WTC11 (cell line): Measurements from ENCODE around the gene JAZF1.

Experiments used
- JUN ChIP-seq: sonication (generic); formaldehyde crosslinking; IDR thresholded peaks from 2 replicates; pipeline ENCODE4 v1.8.0; 2023; ENCODE audit warnings: mild to moderate bottlenecking, missing genetic modification reagents
- SMAD4 ChIP-seq: sonication (generic); formaldehyde crosslinking; IDR thresholded peaks from 2 replicates; pipeline ENCODE4 v1.8.0; 2022; ENCODE audit warnings: mild to moderate bottlenecking, missing genetic modification reagents
- SP1 ChIP-seq: sonication (generic); formaldehyde crosslinking; conservative IDR thresholded peaks from 2 replicates; pipeline ENCODE4 v1.8.1; 2022; ENCODE audit warnings: missing genetic modification reagents
- TF ChIP-seq, protein P1 (sequence below): sonication (generic); formaldehyde crosslinking; IDR thresholded peaks from 2 replicates; pipeline ENCODE4 v1.8.1; 2023; ENCODE audit warnings: mild to moderate bottlenecking, moderate library complexity, missing genetic modification reagents
- TF ChIP-seq, protein P2 (sequence below): fragments of 200-600 bp; IDR thresholded peaks from 2 replicates; pipeline ENCODE4 v1.8.0; 2022; ENCODE audit warnings: antibody characterized with exemption
- TF ChIP-seq, protein P3 (sequence below): sonication (generic); formaldehyde crosslinking; IDR thresholded peaks from 2 replicates; pipeline ENCODE4 v1.8.0; 2022; ENCODE audit warnings: mild to moderate bottlenecking, missing genetic modification reagents
- TF ChIP-seq, protein P4 (sequence below): sonication (generic); formaldehyde crosslinking; IDR thresholded peaks from 2 replicates; pipeline ENCODE4 v1.8.1; 2023; ENCODE audit warnings: mild to moderate bottlenecking, missing genetic modification reagents, moderate library complexity
- TF ChIP-seq, protein P5 (sequence below): sonication (generic); formaldehyde crosslinking; conservative IDR thresholded peaks from 2 replicates; pipeline ENCODE4 v1.8.1; 2022; ENCODE audit warnings: mild to moderate bottlenecking, missing genetic modification reagents
- TF ChIP-seq, protein P6 (sequence below): sonication (generic); formaldehyde crosslinking; IDR thresholded peaks from 2 replicates; pipeline ENCODE4 v1.8.0; 2022; ENCODE audit warnings: missing genetic modification reagents

DNA sequence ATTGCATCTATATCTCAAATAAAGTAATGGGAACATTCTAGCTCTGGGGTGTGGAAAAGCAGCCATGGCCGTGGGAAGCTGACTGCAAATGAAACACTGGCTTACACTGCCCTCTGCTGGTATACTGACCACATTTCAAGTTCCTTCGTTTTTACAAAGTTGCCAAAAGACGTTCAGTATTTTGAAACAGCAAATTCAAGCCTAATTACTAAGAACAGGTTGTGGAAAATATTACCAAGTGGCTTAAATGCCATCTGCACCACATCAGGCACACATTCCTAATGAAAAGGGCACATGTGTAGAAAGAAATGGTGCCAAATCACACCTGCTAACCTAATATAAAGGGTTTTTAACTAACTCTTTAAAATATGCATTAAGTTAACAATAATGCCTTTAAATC, 83.9 kb downstream of the JAZF1 start:
- TF ChIP-seq, protein P1, sequence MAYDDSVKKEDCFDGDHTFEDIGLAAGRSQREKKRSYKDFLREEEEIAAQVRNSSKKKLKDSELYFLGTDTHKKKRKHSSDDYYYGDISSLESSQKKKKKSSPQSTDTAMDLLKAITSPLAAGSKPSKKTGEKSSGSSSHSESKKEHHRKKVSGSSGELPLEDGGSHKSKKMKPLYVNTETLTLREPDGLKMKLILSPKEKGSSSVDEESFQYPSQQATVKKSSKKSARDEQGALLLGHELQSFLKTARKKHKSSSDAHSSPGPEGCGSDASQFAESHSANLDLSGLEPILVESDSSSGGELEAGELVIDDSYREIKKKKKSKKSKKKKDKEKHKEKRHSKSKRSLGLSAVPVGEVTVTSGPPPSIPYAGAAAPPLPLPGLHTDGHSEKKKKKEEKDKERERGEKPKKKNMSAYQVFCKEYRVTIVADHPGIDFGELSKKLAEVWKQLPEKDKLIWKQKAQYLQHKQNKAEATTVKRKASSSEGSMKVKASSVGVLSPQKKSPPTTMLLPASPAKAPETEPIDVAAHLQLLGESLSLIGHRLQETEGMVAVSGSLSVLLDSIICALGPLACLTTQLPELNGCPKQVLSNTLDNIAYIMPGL = no peak
- TF ChIP-seq JUN (CRISPR knock-in tag) (no peak), SP1 (no peak), SMAD4 (no peak)
- TF ChIP-seq, protein P2, sequence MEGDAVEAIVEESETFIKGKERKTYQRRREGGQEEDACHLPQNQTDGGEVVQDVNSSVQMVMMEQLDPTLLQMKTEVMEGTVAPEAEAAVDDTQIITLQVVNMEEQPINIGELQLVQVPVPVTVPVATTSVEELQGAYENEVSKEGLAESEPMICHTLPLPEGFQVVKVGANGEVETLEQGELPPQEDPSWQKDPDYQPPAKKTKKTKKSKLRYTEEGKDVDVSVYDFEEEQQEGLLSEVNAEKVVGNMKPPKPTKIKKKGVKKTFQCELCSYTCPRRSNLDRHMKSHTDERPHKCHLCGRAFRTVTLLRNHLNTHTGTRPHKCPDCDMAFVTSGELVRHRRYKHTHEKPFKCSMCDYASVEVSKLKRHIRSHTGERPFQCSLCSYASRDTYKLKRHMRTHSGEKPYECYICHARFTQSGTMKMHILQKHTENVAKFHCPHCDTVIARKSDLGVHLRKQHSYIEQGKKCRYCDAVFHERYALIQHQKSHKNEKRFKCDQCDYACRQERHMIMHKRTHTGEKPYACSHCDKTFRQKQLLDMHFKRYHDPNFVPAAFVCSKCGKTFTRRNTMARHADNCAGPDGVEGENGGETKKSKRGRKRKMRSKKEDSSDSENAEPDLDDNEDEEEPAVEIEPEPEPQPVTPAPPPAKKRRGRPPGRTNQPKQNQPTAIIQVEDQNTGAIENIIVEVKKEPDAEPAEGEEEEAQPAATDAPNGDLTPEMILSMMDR = peak; percentile 77
- TF ChIP-seq, protein P3, sequence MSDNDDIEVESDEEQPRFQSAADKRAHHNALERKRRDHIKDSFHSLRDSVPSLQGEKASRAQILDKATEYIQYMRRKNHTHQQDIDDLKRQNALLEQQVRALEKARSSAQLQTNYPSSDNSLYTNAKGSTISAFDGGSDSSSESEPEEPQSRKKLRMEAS (CRISPR knock-in tag) = no peak
- TF ChIP-seq, protein P4, sequence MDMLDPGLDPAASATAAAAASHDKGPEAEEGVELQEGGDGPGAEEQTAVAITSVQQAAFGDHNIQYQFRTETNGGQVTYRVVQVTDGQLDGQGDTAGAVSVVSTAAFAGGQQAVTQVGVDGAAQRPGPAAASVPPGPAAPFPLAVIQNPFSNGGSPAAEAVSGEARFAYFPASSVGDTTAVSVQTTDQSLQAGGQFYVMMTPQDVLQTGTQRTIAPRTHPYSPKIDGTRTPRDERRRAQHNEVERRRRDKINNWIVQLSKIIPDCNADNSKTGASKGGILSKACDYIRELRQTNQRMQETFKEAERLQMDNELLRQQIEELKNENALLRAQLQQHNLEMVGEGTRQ (CRISPR knock-in tag) = no peak
- TF ChIP-seq, protein P5, sequence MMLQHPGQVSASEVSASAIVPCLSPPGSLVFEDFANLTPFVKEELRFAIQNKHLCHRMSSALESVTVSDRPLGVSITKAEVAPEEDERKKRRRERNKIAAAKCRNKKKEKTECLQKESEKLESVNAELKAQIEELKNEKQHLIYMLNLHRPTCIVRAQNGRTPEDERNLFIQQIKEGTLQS (CRISPR knock-in tag) = no peak
- TF ChIP-seq, protein P6, sequence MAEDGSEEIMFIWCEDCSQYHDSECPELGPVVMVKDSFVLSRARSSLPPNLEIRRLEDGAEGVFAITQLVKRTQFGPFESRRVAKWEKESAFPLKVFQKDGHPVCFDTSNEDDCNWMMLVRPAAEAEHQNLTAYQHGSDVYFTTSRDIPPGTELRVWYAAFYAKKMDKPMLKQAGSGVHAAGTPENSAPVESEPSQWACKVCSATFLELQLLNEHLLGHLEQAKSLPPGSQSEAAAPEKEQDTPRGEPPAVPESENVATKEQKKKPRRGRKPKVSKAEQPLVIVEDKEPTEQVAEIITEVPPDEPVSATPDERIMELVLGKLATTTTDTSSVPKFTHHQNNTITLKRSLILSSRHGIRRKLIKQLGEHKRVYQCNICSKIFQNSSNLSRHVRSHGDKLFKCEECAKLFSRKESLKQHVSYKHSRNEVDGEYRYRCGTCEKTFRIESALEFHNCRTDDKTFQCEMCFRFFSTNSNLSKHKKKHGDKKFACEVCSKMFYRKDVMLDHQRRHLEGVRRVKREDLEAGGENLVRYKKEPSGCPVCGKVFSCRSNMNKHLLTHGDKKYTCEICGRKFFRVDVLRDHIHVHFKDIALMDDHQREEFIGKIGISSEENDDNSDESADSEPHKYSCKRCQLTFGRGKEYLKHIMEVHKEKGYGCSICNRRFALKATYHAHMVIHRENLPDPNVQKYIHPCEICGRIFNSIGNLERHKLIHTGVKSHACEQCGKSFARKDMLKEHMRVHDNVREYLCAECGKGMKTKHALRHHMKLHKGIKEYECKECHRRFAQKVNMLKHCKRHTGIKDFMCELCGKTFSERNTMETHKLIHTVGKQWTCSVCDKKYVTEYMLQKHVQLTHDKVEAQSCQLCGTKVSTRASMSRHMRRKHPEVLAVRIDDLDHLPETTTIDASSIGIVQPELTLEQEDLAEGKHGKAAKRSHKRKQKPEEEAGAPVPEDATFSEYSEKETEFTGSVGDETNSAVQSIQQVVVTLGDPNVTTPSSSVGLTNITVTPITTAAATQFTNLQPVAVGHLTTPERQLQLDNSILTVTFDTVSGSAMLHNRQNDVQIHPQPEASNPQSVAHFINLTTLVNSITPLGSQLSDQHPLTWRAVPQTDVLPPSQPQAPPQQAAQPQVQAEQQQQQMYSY (CRISPR knock-in tag) = no peak
